Ureter (tissue), 1 donor: ENCODE measurements around the gene CDT1. TPM values are rescaled to one million over a fixed set of nuclear protein-coding genes. Genes with fewer than 3 reads are reported as not detected.
"Not testable (repeated sequence)": the region's sequence is repeated elsewhere in the genome, so short reads cannot be mapped to it uniquely, and the experiment has no call there.

Experiments
- DNase-seq: peaks from one replicate; pipeline ENCODE4 v3.0.0-alpha.2; 2020; ENCODE audit warnings: low spot score
- total RNA-seq: library from RNA; stranded (reverse); gene quantifications from one replicate; pipeline ENCODE4 v1.2.4, GENCODE V29; 2023
- donor health status: DM: yes; HTN: yes; CAD: no.

CDT1 gene
- total RNA-seq, 1 donor from 2014 or later: 2.1 TPM

GRCh38 chr16:88782454-88783390 lies 20.9 kb upstream of the CDT1 start:
- no peak for DNase-seq

GRCh38 chr16:88783391-88784073 lies 20.1 kb upstream of the CDT1 start:
- DNase-seq: no peak

- peak; percentile 83 for DNase-seq
Observed at GRCh38 chr16:88784074-88784855, 19.3 kb upstream of the CDT1 start.

- DNase-seq: no peak
Observed at GRCh38 chr16:88784856-88785105, 18.8 kb upstream of the CDT1 start.

GRCh38 chr16:88785106-88785924 lies 18.3 kb upstream of the CDT1 start, which contains the start of gene PIEZO1:
Gene PIEZO1 (minus strand): TSS chr16:88785220. CDS start chr16:88784964, 256 bp downstream.
- peak; percentile 81 for DNase-seq

- no peak for DNase-seq
Observed at GRCh38 chr16:88787579-88788314, 15.8 kb upstream of the CDT1 start.

GRCh38 chr16:88788749-88789148 lies 14.8 kb upstream of the CDT1 start:
- not testable (repeated sequence) for DNase-seq

GRCh38 chr16:88789594-88789993 lies 14.0 kb upstream of the CDT1 start:
- DNase-seq: no peak

GRCh38 chr16:88790312-88791211 lies 13.0 kb upstream of the CDT1 start:
- no peak for DNase-seq

GRCh38 chr16:88792078-88792550 lies 11.5 kb upstream of the CDT1 start:
- DNase-seq: no peak

GRCh38 chr16:88792668-88793250 lies 10.8 kb upstream of the CDT1 start:
- DNase-seq: no peak

GRCh38 chr16:88793251-88793954 lies 10.2 kb upstream of the CDT1 start:
- DNase-seq: no peak

- no peak for DNase-seq
Observed at GRCh38 chr16:88796278-88796677, 7.3 kb upstream of the CDT1 start.

GRCh38 chr16:88798073-88798472 lies 5.5 kb upstream of the CDT1 start:
- no peak for DNase-seq

GRCh38 chr16:88798772-88799455 lies 4.7 kb upstream of the CDT1 start:
- no peak for DNase-seq

- no peak for DNase-seq
Observed at GRCh38 chr16:88799569-88800276, 3.9 kb upstream of the CDT1 start.

- no peak for DNase-seq
Observed at GRCh38 chr16:88800277-88800592, 3.4 kb upstream of the CDT1 start.
